Dermis microvascular lymphatic vessel endothelial cell (primary cell): ENCODE measurements around the gene TRUB2. TPM values are rescaled to one million over a fixed set of nuclear protein-coding genes. Genes with fewer than 3 reads are reported as not detected.
A peak's percentile ranks its signal among the peaks of the same experiment; 100 is the strongest.

Source experiments
- DNase-seq, 2 donors: peaks; one replicate each; pipeline versions ENCODE4 v3.0.0 to v3.0.0-alpha.2; 2010; ENCODE audit warnings: low read depth in 2 of 2
- total RNA-seq: library from RNA; depleted of rRNA; stranded (reverse); fragments of >200 nt; gene quantifications from 2 replicates; pipeline ENCODE4 v1.2.1, GENCODE V29; 2014

TRUB2 gene, protein sequence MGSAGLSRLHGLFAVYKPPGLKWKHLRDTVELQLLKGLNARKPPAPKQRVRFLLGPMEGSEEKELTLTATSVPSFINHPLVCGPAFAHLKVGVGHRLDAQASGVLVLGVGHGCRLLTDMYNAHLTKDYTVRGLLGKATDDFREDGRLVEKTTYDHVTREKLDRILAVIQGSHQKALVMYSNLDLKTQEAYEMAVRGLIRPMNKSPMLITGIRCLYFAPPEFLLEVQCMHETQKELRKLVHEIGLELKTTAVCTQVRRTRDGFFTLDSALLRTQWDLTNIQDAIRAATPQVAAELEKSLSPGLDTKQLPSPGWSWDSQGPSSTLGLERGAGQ
- total RNA-seq = 27.5 and 27.7 TPM in 2 replicates

DNA sequence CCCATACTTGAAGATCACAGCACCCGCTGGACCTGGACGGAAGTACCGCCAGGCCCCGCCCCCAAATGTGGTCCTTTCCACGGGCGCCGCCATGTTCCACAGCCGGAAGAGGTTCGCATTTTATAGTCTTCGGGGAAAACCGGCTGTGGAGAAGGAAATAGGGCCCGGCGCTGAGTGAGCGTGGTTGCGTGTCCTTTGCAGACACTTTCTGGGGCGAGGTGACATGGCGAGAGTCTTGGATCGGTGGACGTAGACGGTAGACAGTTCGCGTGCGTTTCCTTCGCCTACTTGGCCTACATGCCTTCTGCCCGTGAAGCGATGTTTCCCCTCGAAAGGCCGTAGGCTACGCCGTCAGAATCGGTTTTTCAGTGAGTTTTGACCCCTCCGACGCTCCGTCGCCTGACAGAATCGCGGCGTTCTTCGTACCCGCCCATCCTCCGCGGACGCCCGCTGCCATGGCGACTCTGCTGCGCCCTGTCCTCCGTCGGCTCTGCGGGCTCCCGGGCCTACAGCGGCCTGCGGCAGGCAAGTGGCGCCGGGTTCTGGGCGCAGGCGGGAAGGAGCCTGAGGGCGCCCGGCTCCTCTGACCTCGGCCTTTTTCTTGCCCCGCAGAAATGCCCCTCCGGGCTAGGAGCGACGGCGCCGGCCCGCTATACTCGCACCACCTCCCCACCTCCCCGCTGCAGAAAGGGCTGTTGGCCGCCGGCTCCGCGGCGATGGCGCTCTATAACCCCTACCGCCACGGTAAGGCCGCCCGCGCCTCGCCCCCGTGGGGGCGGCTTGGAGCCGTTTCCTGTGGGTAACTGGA lies at the start of gene TRUB2, which contains the start of gene COQ4:
Gene TRUB2, minus strand, starts transcription at position 44 of the 808 bp plus-strand sequence. Its CDS starts 39 bp downstream, at position 5.
Gene COQ4, plus strand, starts transcription at position 436 of the 808 bp plus-strand sequence. Its CDS starts 20 bp downstream, at position 456.
- DNase-seq = peak; percentile 92 to 95

DNA sequence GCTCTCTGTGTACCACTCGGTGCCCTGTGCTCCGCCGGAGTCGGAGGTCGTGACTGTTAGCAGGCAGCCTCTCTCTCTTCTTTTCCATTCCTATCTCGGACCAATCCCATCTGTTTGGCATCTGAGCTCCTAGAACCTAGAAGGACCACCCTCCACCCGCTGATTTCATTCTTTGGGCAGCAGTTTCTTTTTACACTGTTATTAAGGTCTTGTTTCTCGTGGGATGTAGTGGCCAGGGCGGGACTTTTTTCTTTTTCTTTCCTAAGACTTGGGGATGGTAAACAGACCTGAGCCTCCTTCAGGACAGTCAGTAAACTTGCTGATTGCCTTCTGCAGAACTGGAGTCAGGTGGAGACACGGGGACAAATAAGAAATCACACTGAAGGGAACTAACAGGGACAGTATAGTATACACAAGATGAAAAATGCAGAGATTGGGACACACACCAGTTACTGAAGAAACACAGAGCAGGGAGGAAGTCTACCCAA lies 49.4 kb upstream of the TRUB2 start:
- DNase-seq = no peak

DNA sequence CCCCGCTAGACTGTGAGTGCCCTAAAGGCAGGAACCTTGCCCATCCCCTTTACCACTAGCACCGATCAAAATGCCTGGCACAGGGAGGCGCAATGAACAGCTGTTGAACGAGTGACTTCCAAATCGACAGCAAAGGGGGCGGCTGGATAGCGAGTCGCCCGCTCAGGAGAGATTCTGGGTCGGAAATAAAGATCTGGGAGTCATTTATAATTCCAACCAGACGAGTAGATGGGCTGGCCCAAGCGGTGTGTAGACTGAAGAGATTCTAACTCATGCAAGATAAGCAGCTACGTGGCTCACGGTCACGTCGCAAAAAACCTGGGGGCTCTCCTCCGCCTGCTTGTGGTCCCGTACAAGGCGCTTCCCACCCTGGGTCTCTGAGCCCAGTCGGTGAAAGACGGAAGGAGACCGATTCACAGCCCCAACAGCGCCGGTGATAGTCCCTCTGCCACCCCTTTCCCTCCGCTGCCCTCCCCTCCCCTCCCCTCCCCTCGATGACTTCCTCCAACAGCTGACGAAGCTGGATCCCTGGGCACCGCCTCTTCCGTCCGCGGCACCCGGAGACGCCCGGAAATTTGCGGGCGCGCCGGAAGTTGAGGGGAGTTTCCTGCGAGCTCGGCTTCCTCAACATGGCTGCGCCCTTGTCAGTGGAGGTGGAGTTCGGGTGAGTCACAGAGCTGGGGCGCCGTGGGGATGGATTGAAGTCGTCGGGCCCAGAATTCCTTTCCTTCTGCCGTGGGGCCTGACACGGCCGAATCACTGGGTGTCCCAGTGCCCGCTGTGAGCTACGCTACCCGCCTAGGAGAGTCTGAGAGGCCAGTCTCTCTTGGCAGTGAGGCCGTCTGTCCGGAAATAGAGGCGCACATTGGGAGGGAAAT lies 48.7 kb upstream of the TRUB2 start, which contains the start of gene URM1:
Gene URM1, plus strand, starts transcription at position 623 of the 878 bp plus-strand sequence. Its CDS starts 7 bp downstream, at position 630.
- peak; percentile 89 to 98 for DNase-seq

DNA sequence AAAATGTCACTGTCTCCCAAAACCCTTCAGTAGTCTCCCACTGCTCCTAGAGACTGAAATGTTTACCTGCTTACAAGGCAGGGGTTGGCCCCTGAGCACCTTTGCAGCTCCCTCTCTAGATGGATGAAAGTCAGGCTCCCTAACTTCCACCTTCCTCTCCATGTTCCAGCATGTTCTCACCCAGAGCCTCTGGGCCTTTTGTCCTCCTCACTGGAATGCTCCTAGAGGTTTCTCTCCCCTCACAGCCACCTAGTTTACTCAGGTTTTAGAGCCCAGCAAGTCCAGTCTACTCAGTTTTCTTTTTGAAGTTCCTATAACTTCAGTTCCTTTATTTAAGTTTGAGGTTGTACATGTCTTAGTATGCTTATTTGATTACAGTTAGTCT lies 48.1 kb upstream of the TRUB2 start:
- no peak for DNase-seq

DNA sequence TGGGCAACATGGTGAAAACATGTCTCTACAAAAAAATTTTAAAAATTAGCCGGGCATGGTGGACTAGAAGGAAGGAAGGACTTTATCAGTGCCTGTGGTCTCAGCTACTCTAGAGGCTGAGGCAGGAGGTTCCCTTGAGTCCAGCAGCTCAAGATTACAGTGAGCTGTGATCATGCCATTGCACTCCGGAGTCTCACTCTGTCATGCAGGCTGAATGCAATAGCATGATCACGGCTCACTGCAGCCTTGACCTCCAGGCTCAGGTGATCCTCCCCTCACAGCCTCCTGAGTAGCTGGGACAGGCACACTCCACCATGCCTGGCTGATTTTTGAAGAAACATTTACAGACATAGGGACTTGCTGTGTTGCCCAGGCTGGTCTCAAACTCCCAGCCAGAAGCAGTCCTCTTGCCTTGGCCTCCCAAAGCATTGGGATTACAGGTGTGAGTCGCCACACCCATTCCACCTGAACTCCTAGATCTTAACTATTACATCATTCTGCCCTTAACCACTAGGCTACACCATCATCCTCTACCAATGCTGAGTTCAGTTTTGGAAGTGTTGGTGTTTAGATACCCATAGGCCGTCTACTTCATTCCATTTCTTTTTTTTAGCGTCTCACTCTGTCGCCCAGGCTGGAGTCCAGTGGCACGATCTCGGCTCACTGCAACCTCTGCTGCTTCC lies 46.9 kb upstream of the TRUB2 start:
- no peak for DNase-seq

DNA sequence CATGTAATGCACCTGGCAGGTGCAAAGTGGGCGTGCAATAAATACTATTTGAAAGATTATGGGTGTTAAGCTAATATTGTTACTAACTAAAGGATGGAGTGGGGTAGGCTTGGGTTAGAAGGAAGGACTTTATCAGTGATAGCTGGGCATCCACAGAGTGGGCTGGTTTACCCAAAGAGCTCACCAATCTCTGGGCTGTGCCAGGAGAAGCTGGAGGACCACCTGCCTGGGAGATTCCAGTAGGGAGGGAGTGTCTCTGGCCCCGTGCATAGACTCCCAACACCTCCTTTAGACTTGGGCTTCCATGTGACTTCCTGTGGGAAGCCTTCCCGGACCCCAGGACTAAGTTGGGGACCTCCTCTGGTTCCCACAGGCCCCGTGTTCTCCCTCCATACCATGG lies 43.3 kb upstream of the TRUB2 start:
- DNase-seq = no peak

DNA sequence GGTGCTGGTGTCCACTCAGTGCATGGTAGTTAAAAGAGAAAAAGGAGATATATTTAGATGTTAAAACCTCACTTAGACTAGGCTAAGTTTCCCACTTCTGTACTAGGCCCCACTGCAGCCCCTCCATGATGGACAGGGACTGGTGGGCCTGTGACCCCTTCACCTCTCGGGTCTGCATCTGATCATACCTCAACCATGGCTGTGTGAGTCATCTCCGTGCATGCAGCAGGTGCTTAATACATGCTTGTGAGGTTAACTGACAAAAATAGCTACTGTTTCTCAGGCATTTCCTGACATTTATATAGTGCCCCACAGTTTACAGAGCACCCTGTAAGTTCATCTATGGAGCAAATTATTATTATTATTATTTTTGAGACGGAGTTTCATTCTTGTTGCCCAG lies 40.5 kb upstream of the TRUB2 start:
- no peak for DNase-seq

DNA sequence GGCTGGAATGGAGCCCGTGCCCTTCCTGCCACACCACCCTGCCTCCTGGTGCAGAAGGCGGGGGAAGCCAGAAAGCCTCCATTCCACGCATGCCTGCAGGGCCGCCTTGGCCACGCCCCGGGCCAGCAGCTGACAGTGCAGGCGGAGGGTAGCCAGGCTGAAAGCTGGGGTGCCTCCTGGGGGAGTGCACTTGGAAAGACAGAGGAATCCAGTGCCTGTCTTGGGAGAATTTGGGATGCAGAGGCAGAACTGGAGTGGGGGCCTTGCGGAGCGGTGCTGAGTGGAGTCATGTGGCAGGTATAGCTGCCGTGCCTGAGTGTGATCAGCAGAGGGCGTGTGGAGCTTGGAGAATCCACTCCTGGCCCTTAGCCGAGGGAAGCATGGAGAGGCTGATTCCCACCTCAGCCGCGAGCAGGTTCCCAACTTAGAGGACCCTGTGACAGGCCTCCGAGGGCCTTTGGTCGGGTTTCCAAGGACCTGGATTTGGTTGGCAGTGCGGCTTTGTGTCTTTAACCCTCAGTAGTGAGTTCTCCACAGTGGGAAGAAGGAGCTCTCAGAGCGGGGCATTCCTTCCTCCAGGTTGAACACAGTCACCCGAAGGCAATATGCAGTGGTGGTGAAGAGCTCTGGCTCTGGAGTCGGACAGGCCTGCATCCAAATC lies 39.9 kb upstream of the TRUB2 start:
- DNase-seq = peak; percentile 69 to 84

DNA sequence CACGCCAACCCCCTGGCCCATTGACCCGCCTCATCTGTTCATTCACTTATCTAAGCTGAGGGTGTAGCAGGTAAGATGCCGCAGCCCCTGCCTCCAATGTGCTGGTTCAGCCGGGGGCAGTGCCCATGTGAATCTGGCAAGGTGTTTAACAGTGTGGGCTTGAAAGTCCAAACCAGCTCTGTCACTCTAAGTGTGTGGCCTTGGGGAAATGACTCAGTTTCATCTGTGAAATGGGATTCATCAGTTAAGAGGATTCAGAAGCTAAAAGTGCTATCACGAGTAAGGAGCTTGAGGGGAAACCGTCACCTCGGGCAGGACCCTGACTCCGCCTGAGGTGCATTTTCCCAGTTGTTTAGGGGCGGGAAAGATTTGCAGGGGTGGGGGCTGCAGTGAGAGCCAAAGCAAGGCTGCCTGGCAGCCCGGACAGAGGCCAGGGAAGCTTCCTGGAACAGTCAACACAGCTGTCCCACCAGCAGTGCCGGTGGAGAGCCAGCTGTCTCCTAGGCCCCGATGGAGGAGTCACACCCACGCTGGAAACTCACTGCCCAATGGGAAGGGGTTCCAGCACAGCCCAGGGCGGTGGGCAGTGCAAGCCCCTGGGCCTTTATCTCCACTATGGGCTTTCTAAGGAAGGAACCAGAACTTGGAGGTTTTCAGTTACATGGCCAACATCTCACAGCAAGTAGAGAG lies 39.2 kb upstream of the TRUB2 start:
- no peak for DNase-seq

DNA sequence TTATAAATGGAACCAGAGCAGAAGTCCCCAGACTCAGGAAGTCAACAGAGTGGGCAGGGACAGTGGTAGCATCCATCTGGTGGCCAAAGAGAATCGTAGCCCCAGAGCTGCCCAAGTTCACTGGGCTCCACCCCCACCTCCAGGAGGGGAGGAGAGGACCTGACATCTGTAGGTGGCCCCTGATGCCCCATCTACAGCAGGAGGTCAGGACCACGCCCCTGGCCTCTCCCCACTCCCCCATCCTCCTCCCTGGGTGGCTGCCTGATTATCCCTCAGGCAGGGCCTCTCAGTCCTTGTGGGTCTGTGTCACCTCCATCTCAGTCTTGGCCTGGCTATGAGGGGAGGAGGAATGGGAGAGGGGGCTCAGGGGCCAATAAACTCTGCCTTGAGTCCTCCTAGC lies 38.6 kb upstream of the TRUB2 start:
- no peak for DNase-seq

DNA sequence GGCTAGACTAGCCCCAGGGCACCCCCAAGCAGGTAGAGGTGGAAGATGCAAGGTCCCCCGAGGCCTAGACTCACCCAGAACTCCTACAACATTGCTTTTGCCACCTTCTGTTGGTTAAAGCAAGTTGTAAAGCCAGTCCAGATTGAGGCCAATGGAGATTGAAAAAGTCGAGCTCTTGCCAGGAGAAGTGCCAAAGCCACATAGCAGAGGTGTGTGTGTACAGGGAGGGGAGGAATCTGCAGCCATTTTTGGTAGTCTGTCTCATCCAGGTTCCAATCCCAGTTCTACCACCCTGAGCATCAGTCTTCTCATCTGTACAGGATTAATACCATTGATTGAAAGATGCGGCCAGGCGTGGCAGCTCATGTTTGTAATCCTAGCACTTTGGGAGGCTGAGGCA lies 36.6 kb upstream of the TRUB2 start:
- no peak for DNase-seq

DNA sequence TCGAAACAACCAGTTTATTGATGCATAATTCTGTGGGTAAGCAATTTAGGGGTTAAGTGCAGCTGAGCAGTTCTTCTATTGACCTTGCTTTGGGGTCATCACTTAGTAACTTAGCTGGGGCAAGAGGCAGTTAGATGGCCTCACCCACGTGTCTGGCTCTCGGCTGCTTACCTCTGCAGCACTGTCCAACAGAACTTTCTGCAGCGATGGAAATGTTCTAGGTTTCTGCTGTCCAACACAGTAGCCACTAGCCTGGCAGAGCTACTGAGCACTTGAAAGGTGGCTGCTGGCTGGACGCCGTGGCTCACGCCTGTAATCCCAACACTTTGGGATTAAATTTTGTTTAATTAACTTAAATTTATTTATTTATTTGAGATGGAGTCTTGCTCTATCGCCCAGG lies 35.8 kb upstream of the TRUB2 start:
- DNase-seq = no peak

DNA sequence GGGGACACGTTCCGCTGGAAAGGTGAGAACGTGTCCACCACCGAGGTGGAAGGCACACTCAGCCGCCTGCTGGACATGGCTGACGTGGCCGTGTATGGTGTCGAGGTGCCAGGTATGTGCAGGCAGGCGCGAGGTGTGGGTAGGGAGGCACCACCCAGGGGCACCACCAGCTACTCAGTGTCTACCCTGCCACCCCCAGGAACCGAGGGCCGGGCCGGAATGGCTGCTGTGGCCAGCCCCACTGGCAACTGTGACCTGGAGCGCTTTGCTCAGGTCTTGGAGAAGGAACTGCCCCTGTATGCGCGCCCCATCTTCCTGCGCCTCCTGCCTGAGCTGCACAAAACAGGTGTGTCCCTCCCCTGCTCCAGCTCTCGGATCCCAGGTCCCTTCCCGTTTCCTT lies 33.2 kb upstream of the TRUB2 start:
- no peak for DNase-seq

DNA sequence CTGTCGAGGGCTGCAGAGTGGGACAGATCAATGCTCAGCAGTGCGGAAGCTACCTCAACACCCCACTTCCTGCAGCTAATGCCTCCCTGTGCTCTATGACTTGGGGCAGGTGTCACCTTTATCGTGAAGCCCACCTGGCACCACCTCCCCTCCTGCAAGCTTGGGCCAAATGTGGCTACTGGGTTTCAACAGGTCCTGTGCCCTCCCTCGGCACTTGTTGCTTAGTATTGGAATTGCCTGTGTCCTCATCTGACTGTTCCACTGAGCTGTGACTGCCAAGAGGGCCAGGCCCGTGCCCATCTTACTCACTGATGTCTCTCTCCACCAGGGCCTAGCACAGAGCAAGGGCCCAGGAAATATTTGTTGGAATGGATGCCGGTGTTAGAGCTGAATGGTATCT lies 27.5 kb upstream of the TRUB2 start:
- no peak for DNase-seq

DNA sequence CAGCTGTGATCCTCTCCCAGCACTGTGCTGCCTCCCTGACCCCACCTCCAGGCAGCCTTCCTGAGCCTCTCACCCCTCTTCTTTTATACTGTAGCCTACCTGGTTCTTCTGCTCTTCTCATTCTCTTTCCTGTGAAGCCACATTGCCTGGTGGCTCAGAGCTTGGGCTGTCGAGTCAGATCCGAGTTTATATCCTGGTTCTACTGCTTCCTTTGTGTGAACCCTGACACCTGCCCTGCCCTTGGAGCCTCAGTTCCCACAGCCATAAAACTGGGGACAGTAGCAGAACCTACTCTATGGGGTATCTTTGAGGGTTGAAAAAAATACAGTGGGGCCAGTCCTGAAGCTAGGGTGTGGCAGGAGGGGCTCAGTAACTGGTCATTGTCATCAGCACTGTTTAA lies 26.9 kb upstream of the TRUB2 start:
- DNase-seq = no peak

DNA sequence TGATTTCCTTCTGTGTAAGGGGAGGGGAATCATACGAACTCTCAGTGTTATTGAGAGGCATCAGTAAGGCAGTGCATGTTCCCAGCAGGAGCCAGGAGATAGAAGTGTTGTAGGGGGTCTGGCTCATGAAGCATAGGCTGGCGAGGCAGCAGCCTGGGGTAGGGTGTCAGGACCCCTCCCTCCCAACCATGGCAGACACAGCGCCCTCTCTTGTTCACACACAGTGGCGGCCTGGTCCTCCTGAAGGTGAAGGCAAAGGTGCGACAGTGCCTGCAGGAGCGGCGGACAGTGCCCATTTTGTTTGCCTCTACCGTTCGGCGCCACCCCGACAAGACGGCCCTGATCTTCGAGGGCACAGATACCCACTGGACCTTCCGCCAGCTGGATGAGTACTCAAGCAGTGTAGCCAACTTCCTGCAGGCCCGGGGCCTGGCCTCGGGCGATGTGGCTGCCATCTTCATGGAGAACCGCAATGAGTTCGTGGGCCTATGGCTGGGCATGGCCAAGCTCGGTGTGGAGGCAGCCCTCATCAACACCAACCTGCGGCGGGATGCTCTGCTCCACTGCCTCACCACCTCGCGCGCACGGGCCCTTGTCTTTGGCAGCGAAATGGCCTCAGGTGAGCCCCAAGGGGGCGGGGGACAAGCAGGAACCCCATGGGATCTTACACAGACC lies 22.8 kb upstream of the TRUB2 start:
- no peak for DNase-seq

DNA sequence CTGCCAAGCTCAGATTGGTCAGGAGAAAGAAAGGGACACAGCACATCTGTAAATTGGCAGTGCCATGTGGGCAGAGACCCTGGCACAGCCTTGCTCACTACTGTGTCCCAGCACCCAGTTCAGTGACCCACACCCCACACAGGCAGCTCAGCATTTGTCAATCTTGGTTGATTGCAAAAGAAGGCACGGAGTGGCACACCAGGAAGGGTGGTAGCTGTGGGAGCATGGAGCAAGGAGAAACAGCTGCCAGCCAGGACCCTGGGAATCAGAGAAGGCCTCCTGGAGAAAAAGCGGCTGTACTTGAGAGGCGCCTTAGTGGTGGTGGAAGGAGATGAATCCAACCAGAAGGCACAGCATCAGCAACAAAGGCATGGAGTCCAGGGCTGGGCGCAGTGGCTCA lies 21.6 kb upstream of the TRUB2 start:
- DNase-seq = no peak

DNA sequence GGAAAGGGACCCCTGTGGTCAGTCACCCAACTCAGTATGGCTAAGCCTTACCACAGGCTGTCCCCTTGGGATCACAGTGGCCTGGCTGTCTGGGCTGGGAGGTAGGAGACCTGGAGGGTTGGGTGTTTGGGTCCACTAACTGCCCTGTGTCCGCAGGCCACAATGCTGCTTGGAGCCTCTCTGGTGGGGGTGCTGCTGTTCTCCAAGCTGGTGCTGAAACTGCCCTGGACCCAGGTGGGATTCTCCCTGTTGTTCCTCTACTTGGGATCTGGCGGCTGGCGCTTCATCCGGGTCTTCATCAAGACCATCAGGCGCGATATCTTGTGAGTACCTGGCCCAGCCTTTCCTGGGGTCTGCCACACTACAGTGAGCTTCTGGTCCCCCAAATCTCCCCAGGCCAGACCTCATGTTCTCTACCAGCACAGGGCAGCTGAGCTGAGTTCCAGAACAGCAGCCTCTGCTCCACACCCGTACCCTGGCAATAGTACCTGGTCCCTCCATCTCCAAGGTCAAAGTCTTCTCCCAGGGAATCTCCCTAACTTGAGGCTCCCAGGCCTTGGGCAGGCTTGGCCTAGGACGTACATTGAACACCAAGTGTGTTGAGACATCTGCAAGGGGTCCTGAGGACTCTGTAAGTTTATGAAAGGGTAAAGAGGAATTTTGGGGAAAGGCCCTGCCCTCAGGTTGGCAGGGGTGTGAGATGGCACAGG lies 20.9 kb upstream of the TRUB2 start:
- DNase-seq = no peak

DNA sequence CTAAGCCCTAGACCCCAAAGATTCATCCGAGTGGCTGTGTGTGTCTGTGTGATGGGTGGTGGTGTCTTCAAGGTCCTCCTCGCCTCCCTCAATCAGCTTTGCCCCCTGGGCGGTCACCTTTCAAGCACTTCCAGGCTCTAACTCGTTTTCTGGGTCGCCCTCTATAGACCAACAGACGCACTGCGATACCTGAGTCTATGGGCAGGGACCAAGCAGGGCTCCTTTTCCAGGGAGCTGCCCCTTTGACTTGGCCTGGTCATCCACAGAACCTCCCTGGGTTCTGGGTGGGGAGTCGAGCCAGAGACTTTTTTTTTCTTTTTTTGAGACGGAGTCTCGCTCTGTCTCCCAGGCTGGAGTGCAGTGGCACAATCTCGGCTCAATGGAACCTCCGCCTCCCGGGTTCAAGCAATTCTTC lies 19.2 kb upstream of the TRUB2 start:
- peak; percentile 45 to 80 for DNase-seq
